GM12878 (cell line): Measurements from ENCODE around the gene STEAP2. TPM values are rescaled to one million over a fixed set of nuclear protein-coding genes. Genes with fewer than 3 reads are reported as not detected.
A peak's percentile ranks its signal among the peaks of the same experiment; 100 is the strongest.

Experiments
- ATAC-seq: fragments of 200-7000 bp; cut with Tn5 transposase; 3 replicates; pipeline ENCODE4 v1.9.1; 2020; ENCODE audit warnings: mild to moderate bottlenecking, moderate library complexity
- BruUV-seq: library from RNA; stranded (reverse); fragments of 400-500 nt; replicated peaks from 2 replicates; lab custom pipeline; 2021; lab: Mats Ljungman, UMichigan
- CTCF ChIA-PET: fragments of 300-600 bp; sonication (Branson Sonifier 250); formaldehyde crosslinking; extraction: SDS; loops from one replicate; lab custom pipeline; 2021; ENCODE audit warnings: inconsistent platforms; lab: Yijun Ruan, JAX
- POLR2A ChIA-PET: fragments of 350-600 bp; formaldehyde crosslinking; extraction: SDS; loops from one replicate; lab custom pipeline; 2021; ENCODE audit warnings: inconsistent platforms; lab: Charles Lee
- RAD21 ChIA-PET: fragments of 300-600 bp; sonication (Branson Sonifier 250); formaldehyde crosslinking; loops from one replicate; lab custom pipeline; 2023; ENCODE audit warnings: antibody characterized with exemption; ENCODE audit not compliant: unreplicated experiment; lab: Charles Lee
- SMC1A ChIA-PET: fragments of 300-600 bp; sonication (Branson Sonifier 250); formaldehyde crosslinking; loops from one replicate; lab custom pipeline; 2023; ENCODE audit not compliant: unreplicated experiment, uncharacterized antibody; lab: Charles Lee
- DNase-seq: peaks from one replicate; pipeline ENCODE4 v3.0.0-alpha.2; 2011; ENCODE audit warnings: low read depth, low spot score
- FAIRE-seq: peaks from 3 replicates; lab custom pipeline; 2011; peaks lifted over from hg19 to GRCh38; lab: Jason Lieb, UNC
- H2AFZ ChIP-seq: 2 replicates; pipeline ENCODE4 v1.6.0; 2011; ENCODE audit warnings: low read depth, low read length, control low read depth; ENCODE audit not compliant: control insufficient read depth
- H3K27ac ChIP-seq: 2 replicates; pipeline ENCODE4 v1.5.1; 2011; ENCODE audit warnings: control low read depth; ENCODE audit not compliant: control insufficient read depth, insufficient read depth
- H3K27me3 ChIP-seq, 2 experiments: replicated peaks in 1 of 2; 2 replicates each; pipeline versions ENCODE4 v1.6.0 to v1.6.1; 2011; ENCODE audit warnings: low read length in 1 of 2; ENCODE audit not compliant: control insufficient read depth in 2 of 2, insufficient read depth in 2 of 2
- H3K36me3 ChIP-seq, 2 experiments: 2 replicates each; pipeline ENCODE4 v1.5.1; 2011; ENCODE audit warnings: low read length in 1 of 2; ENCODE audit not compliant: control insufficient read depth in 2 of 2, insufficient read depth in 2 of 2
- H3K4me1 ChIP-seq: 2 replicates; pipeline ENCODE4 v1.6.1; 2011; ENCODE audit warnings: mild to moderate bottlenecking, low read length, moderate library complexity, mixed read lengths; ENCODE audit not compliant: control insufficient read depth, insufficient read depth
- H3K4me2 ChIP-seq: 2 replicates; pipeline ENCODE4 v1.6.0; 2011; ENCODE audit warnings: control low read depth; ENCODE audit not compliant: control insufficient read depth, insufficient read depth
- H3K4me3 ChIP-seq: fragments of 200-600 bp; sonication (generic); 2 replicates; pipeline ENCODE4 v1.5.1; 2016
- H3K79me2 ChIP-seq: 2 replicates; pipeline ENCODE4 v1.6.0; 2011; ENCODE audit warnings: low read length; ENCODE audit not compliant: control insufficient read depth, insufficient read depth
- H3K9ac ChIP-seq: 2 replicates; pipeline ENCODE4 v1.8.0; 2011; ENCODE audit warnings: low read length, control low read depth, mixed read lengths; ENCODE audit not compliant: control insufficient read depth, insufficient read depth
- H3K9me3 ChIP-seq: replicated peaks from 3 replicates; pipeline ENCODE4 v1.5.1; 2011; ENCODE audit warnings: mild to moderate bottlenecking, low read length; ENCODE audit not compliant: control insufficient read depth, insufficient read depth
- H4K20me1 ChIP-seq: 2 replicates; pipeline ENCODE4 v1.6.0; 2011; ENCODE audit not compliant: control insufficient read depth, insufficient read depth
- ATF3 ChIP-seq: IDR thresholded peaks from 2 replicates; pipeline ENCODE4 v1.6.1; 2011; ENCODE audit warnings: low read depth, mild to moderate bottlenecking, low read length, moderate library complexity, borderline replicate concordance; ENCODE audit errors: extremely low read depth
- CREB1 ChIP-seq: IDR thresholded peaks from 2 replicates; pipeline ENCODE4 v1.6.1; 2012; ENCODE audit warnings: low read depth, mild to moderate bottlenecking, inconsistent platforms
- CUX1 ChIP-seq: IDR thresholded peaks from 2 replicates; pipeline ENCODE4 v1.6.1; 2012; ENCODE audit warnings: improper control_type of control experiment, low read depth, low read length; ENCODE audit not compliant: insufficient replicate concordance
- FOXK2 ChIP-seq: fragments of 450-650 bp; IDR thresholded peaks from 2 replicates; pipeline ENCODE4 v1.6.1; 2017; ENCODE audit warnings: mild to moderate bottlenecking, moderate library complexity
- HDAC6 ChIP-seq: fragments of 200-600 bp; sonication (generic); IDR thresholded peaks from one replicate; pipeline ENCODE4 v1.8.0; 2017; ENCODE audit warnings: antibody characterized with exemption; ENCODE audit not compliant: unreplicated experiment
- IKZF1 ChIP-seq: fragments of 450-650 bp; conservative IDR thresholded peaks from 2 replicates; pipeline ENCODE4 v1.6.1; 2017; ENCODE audit warnings: antibody characterized with exemption, mild to moderate bottlenecking
- IRF4 ChIP-seq: IDR thresholded peaks from 2 replicates; pipeline ENCODE4 v1.6.1; 2011; ENCODE audit warnings: low read depth, low read length
- KLF5 ChIP-seq: fragments of 450-650 bp; IDR thresholded peaks from 2 replicates; pipeline ENCODE4 v1.6.1; 2014; ENCODE audit warnings: mild to moderate bottlenecking; ENCODE audit not compliant: partially characterized antibody
- MYB ChIP-seq: fragments of 150-350 bp; IDR thresholded peaks from 2 replicates; pipeline ENCODE4 v1.6.1; 2014; ENCODE audit warnings: mild to moderate bottlenecking, low read depth, low read length, borderline replicate concordance
- NBN ChIP-seq: fragments of 450-650 bp; IDR thresholded peaks from 2 replicates; pipeline ENCODE4 v1.6.1; 2016
- NR2F1 ChIP-seq: fragments of 450-650 bp; conservative IDR thresholded peaks from 2 replicates; pipeline ENCODE4 v1.6.1; 2017; ENCODE audit warnings: mild to moderate bottlenecking
- POLR2A ChIP-seq: IDR thresholded peaks from 2 replicates; pipeline ENCODE4 v1.6.1; 2011; ENCODE audit warnings: low read depth, mild to moderate bottlenecking, low read length
- POLR2AphosphoS5 ChIP-seq: IDR thresholded peaks from 2 replicates; pipeline ENCODE4 v1.6.1; 2011; ENCODE audit warnings: mild to moderate bottlenecking, low read length, inconsistent platforms
- STAT3 ChIP-seq: IDR thresholded peaks from 2 replicates; pipeline ENCODE4 v1.6.1; 2011; ENCODE audit warnings: low read depth, low read length, improper control_type of control experiment
- ZBTB33 ChIP-seq: fragments of 450-650 bp; IDR thresholded peaks from 2 replicates; pipeline ENCODE4 v1.6.1; 2017; ENCODE audit warnings: mild to moderate bottlenecking
- WGBS: methylation state at CpG from one replicate; pipeline ENCODE4 v1.1.6; 2016; ENCODE audit warnings: low lambda C conversion rate; ENCODE audit not compliant: insufficient replicate concordance, insufficient coverage; ENCODE audit errors: missing lambda C conversion rate; 5-methylcytosine and 5-hydroxymethylcytosine counted together
- in situ Hi-C: fragments of 300-500 bp; cut with MboI; formaldehyde crosslinking; loops from 9 replicates; pipeline ENCODE4 v1.14.3; 2018; ENCODE audit warnings: mixed read lengths
- intact Hi-C: fragments of 100-400 bp; cut with micrococcal nuclease; formaldehyde crosslinking; loops from one replicate; pipeline ENCODE4 v1.14.2; 2022; ENCODE audit not compliant: unreplicated experiment
- polyA plus RNA-seq, 11 experiments: library from polyadenylated mRNA; depleted of rRNA in 4 of 11; unstranded in 6 of 11; stranded (reverse) in 5 of 11; fragments of >200 nt; fragmentation: Nextera tagmentation in 4 of 11; fragmentation: Illumina TruSeq in 1 of 11; extraction: Ambion mirVana in 4 of 11; extraction: Trizol in 1 of 11; gene quantifications; 1 replicate in 1 of 11; 2 replicates in 10 of 11; pipeline versions ENCODE4 v1.2.1 to v1.2.3, GENCODE V29; 2011 to 2016; ENCODE audit warnings: inconsistent platforms in 2 of 11, missing spikeins in 2 of 11, low read depth in 1 of 11
- total RNA-seq, 4 experiments: library from RNA; depleted of rRNA in 3 of 4; stranded (reverse); fragments of >200 nt in 3 of 4; fragmentation: Illumina TruSeq in 1 of 4; extraction: Trizol in 1 of 4; gene quantifications; 2 replicates each; pipeline versions ENCODE4 v1.2.1 to v1.2.3, GENCODE V29; 2013 to 2021

STEAP2 gene
- total and polyA plus RNA-seq, 10 of the 15 experiments (the other 5 are each of a cell fraction or from before 2014, with no cell fraction given), result 0.64 to 17.6 (median 1.8) TPM

- RAD21 ChIA-PET, result interaction anchor here (0.9 to 2.3 kb wide), 9 partner anchors 9 to 97 kb away, joined by 3 to 8 read pairs (median 4); partner anchors contain the start of gene STEAP1
- H3K36me3 ChIP-seq, result no peaks in the 10 kb centered on the region
- DNase-seq, result no peak
- peak; percentile 45 for ATAC-seq
- H3K79me2 ChIP-seq, result no peaks in the 10 kb centered on the region
- no peaks in the 10 kb centered on the region for H4K20me1 ChIP-seq
- no peak overlapping the region for H2AFZ ChIP-seq
- in situ Hi-C loops, result no loop called here
- H3K27me3 ChIP-seq, result peaks cover 0 to 6% of the 10 kb centered on the region in 2 experiments; a peak in 1 of 4 replicates
- SMC1A ChIA-PET, result interaction anchor here (1.0 to 3.6 kb wide), 10 partner anchors 9 to 84 kb away, joined by 3 to 21 read pairs (median 6); no protein-coding TSS in a partner anchor
- H3K4me1 ChIP-seq, result no peaks in the 10 kb centered on the region
- H3K27ac ChIP-seq, result no peak overlapping the region
- CTCF ChIA-PET, result interaction anchor here (1.0 to 2.8 kb wide), 4 partner anchors 9 to 13 kb away, joined by 3 to 20 read pairs (median 4); no protein-coding TSS in a partner anchor
- POLR2A ChIA-PET, result interaction anchor here (0.5 to 2.1 kb wide), 10 partner anchors 10 to 153 kb away, joined by 3 to 9 read pairs (median 4); partner anchors contain the start of genes CLDN12 and STEAP2
- FAIRE-seq, result no peak
- no peak overlapping the region for H3K9ac ChIP-seq
- no TSS peak for BruUV-seq
- 9% methylated on average over 3 of the region's 3 CpGs for WGBS
- intact Hi-C loops, result no loop called here
- TF ChIP-seq HDAC6 (no peak), NBN (no peak), STAT3 (no peak), MYB (no peak), NR2F1 (no peak), IRF4 (no peak), IKZF1 (no peak), ATF3 (no peak), POLR2AphosphoS5 (no peak), FOXK2 (no peak), CUX1 (no peak), KLF5 (no peak), POLR2A (no peak), ZBTB33 (no peak), CREB1 (no peak)
- TF ChIP-seq, all 136 proteins: peak for 0
- Histone ChIP-seq H3K4me3 (no peak overlapping the region), H3K9me3 (no peaks in the 10 kb centered on the region), H3K4me2 (no peak overlapping the region)
Observed at GRCh38 chr7:90250601-90251303, 39.2 kb downstream of the STEAP2 start.
